GM19372 (cell line): ENCODE measurements around the gene ZNF331.
"Not testable (repeated sequence)": the region's sequence is repeated elsewhere in the genome, so short reads cannot be mapped to it uniquely, and the experiment has no call there.

ENCODE experiments used
- ATAC-seq: cut with Tn5 transposase; IDR thresholded peaks from one replicate; pipeline ENCODE4 v1.9.1; 2021; ENCODE audit warnings: mild to moderate bottlenecking, low read depth, moderate library complexity; ENCODE audit not compliant: unreplicated experiment

Gene ZNF331

GRCh38 chr19:53537521-53538377 lies at the start of gene ZNF331:
TSS of gene ZNF331 (plus strand) at chr19:53538145. CDS start at chr19:53569377, 31,232 bp downstream.
- ATAC-seq = no peak

DNA sequence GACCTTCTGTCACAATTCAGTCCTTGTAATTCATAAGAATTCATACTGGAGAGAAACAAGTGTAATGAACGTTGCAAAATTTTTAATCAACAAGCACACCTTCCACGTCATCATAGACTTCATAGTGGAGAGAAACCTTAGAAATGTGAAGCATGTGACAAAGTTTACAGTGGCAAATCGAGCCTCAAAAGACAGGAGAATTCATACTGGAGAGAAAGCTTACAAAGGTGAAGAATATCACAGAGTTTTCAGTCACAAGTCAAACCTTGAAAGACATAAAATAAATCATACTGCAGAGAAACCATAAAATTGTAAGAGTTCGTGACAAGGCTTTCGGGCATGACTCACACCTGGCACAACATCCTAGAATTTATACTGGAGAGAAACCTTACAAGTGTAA lies 45.8 kb upstream of the ZNF331 start:
- no peak for ATAC-seq

- not testable (repeated sequence) for ATAC-seq
Measured at GRCh38 chr19:53497311-53498023, 40.5 kb upstream of the ZNF331 start.

GRCh38 chr19:53498024-53498395 lies 39.9 kb upstream of the ZNF331 start:
- not testable (repeated sequence) for ATAC-seq

GRCh38 chr19:53503151-53503550 lies 34.8 kb upstream of the ZNF331 start:
- ATAC-seq = not testable (repeated sequence)

GRCh38 chr19:53503671-53504364 lies 34.1 kb upstream of the ZNF331 start:
- ATAC-seq = not testable (repeated sequence)

GRCh38 chr19:53504365-53504703 lies 33.6 kb upstream of the ZNF331 start:
- not testable (repeated sequence) for ATAC-seq

DNA sequence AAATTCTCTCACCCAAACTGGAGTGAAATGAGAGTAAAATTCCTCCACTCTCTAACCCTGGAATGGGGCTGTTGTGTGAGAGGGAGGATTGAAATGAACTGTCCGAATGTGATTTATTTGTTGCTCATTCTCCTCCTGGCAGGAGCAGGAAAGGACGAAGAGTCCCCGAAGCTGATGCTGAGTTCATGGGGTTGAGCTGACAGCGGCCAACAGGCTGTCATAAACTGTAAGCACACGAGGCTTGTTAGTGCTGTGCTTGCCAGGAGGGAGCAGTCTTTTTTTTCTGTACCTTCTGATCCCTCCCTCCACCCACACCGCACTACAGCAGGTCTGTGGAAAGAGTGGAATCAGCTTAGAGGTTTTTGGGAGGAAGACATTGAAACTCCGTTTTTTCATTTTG lies 33.1 kb upstream of the ZNF331 start:
- ATAC-seq = no peak

GRCh38 chr19:53506728-53507127 lies 31.2 kb upstream of the ZNF331 start:
- no peak for ATAC-seq

GRCh38 chr19:53507523-53508442 lies 30.2 kb upstream of the ZNF331 start:
- no peak for ATAC-seq

DNA sequence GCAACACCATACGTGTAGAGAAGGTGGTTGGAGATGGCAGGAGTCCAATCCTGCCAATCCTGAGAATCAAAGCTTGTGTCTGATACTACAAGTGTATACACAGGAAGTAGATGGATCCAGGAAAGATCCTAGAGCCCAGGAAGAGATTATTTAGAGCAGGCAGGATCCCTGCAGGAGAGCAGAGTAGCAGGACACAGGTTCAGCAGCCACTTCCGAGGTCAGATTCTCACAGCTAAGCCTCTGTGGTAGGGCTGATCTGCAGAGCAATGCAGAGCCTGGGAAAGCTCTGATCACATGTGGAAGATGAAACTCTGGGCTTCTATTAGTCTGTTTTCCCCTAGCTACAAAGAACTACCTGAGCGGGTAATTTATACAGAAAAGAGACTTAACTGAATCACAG lies 28.5 kb upstream of the ZNF331 start:
- ATAC-seq = no peak

DNA sequence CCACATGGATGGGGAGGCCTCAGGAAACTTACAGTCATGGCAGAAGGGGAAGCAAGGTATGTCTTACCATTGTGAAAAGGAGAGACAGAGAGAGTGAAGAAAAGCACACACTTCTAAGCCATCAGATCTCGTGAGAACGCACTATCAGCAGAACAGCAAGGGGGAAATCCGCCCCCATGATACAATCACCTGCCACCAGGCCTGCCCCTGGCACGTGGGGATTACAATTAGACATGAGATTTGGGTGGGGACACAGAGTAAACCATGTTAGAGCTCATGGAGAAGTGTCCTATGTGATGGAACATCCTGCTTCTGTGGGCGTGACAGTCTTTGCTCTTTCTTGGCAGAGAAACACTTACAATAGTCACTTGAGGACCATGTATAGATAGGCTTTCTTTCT lies 28.1 kb upstream of the ZNF331 start:
- no peak for ATAC-seq

DNA sequence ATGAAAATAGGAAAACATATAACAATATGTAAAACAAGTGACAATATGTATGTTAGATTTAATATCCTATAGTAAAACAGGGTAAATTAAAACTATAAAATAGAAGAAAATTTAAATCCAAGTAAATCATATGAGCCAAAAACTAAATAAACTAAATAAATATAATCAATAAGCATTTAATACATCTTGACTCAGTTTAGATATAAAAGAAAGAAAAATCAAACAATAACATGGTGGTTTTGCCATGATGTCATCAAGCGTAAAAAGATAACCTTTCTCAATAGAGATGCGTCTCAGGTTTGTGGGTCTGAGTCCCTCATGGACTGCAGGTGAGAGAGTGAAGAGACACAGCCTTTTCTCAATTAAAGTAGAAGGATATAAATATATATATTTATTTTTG lies 26.6 kb upstream of the ZNF331 start:
- no peak for ATAC-seq

GRCh38 chr19:53511933-53512374 lies 26.0 kb upstream of the ZNF331 start:
- ATAC-seq = no peak

DNA sequence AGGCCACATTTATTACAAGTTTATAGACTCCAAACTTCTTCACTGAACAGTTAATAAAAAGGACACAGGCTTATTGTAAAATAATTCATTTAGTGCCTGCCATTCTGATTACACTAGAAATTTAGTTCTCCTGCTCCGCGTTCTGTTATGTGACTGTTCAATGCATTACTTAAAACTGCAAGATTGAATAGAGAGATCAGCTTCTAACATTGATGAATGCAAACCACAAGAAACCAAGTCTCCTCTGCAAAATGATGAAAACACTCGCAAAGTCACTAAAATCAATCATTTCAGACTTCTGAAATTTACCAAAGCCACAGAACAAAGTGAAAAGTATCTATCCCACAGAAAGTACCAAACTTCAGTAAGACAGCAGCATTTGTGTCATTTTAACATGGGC lies 22.9 kb upstream of the ZNF331 start:
- not testable (repeated sequence) for ATAC-seq

DNA sequence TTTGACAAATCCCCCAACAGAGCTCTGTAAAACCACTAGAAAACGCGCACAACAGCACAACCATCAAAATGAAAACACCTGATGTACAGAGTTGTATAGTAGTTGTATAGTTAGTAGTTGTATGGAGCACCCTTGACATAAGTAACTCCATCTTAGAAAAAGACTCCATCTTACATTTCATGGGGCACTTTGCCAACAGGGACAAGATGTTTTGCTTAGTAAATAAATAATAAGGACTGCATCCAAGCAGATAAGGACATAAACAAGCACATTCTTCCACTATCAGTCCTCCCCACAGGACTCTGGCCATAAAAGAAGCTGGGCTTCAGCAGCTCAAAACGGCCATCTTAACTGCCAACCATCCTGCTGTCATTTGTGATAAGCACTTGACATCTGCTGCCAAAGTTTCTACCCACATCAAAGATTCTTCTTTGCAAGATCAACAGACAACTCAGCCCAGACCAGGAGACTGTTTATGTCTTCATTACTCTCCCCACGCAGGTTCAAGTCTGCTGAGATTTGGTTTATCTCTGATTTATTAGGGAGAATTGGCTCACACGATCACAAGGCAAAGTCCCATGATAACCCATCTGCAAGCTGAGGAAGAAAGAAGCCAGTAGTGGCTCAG lies 20.7 kb upstream of the ZNF331 start:
- no peak for ATAC-seq

GRCh38 chr19:53518121-53518520 lies 19.8 kb upstream of the ZNF331 start:
- no peak for ATAC-seq

- ATAC-seq = no peak
Measured at GRCh38 chr19:53518716-53519115, 19.2 kb upstream of the ZNF331 start.

DNA sequence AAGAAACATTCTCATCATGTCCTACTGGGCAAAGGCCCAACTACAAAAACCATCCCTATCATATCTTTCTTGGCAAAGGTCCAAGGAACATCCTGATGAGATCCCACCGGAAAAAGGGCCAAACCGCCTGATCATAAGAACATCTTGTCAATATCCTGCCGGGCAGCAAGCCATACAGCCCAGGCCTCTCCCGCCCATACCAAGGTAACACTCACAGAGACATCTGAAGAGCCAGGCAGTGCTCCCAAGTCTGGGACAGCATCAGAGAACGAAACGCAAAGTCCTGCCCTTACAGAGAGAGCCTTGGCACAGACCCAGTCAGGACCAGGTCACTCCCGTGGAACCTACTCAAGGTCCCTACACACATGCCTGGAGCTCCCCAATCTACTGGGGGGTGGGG lies 18.5 kb upstream of the ZNF331 start:
- ATAC-seq = no peak

- ATAC-seq = no peak
Measured at GRCh38 chr19:53520163-53520546, 17.8 kb upstream of the ZNF331 start.
